H9 (cell line): Measurements from ENCODE around the gene ITPR2. TPM values are rescaled to one million over a fixed set of nuclear protein-coding genes. Genes with fewer than 3 reads are reported as not detected.

Experiments used
- DNase-seq: peaks from one replicate; pipeline ENCODE4 v3.0.0-alpha.2; 2017
- H2AFZ ChIP-seq: one replicate; pipeline ENCODE4 v1.6.1; 2013; ENCODE audit warnings: mild to moderate bottlenecking, low read length, control low read depth, moderate library complexity
- H2AK5ac ChIP-seq: 2 replicates; pipeline ENCODE4 v1.6.1; 2013; ENCODE audit warnings: low read length, control low read depth, mixed read lengths; ENCODE audit not compliant: insufficient read length
- H2BK120ac ChIP-seq: one replicate; pipeline ENCODE4 v1.6.1; 2013; ENCODE audit warnings: low read depth, mild to moderate bottlenecking, low read length, control low read depth, inconsistent platforms; ENCODE audit not compliant: poor library complexity, severe bottlenecking
- H2BK12ac ChIP-seq: 2 replicates; pipeline ENCODE4 v1.6.1; 2013; ENCODE audit warnings: low read length, control low read depth, mixed read lengths, low read depth; ENCODE audit not compliant: insufficient read length
- H2BK15ac ChIP-seq: 2 replicates; pipeline ENCODE4 v1.6.1; 2013; ENCODE audit warnings: low read depth, low read length, control low read depth
- H2BK20ac ChIP-seq: one replicate; pipeline ENCODE4 v1.6.1; 2013; ENCODE audit warnings: low read depth, mild to moderate bottlenecking, low read length, control low read depth, inconsistent platforms; ENCODE audit not compliant: poor library complexity, severe bottlenecking
- H2BK5ac ChIP-seq: 2 replicates; pipeline ENCODE4 v1.6.1; 2013; ENCODE audit warnings: low read length, control low read depth, mixed read lengths; ENCODE audit not compliant: insufficient read length
- H3K14ac ChIP-seq: 2 replicates; pipeline ENCODE4 v1.6.1; 2013; ENCODE audit warnings: low read length, control low read depth; ENCODE audit not compliant: insufficient read depth
- H3K18ac ChIP-seq: 2 replicates; pipeline ENCODE4 v1.6.1; 2013; ENCODE audit warnings: low read depth, mild to moderate bottlenecking, mixed read lengths, low read length, control low read depth; ENCODE audit not compliant: insufficient read length
- H3K23ac ChIP-seq: 2 replicates; pipeline ENCODE4 v1.6.1; 2013; ENCODE audit warnings: low read length, control low read depth, mixed read lengths, low read depth; ENCODE audit not compliant: insufficient read length
- H3K23me2 ChIP-seq: 2 replicates; pipeline ENCODE4 v1.6.1; 2013; ENCODE audit warnings: low read depth, mild to moderate bottlenecking, mixed read lengths, low read length, control low read depth; ENCODE audit not compliant: insufficient read length, poor library complexity, severe bottlenecking
- H3K27ac ChIP-seq: 2 replicates; pipeline ENCODE4 v1.5.1; 2013; ENCODE audit warnings: low read length, control low read depth, mixed read lengths, low read depth; ENCODE audit not compliant: insufficient read length
- H3K27me3 ChIP-seq: 2 replicates; pipeline ENCODE4 v1.6.1; 2013; ENCODE audit warnings: low read length, control low read depth, inconsistent platforms; ENCODE audit not compliant: insufficient read depth
- H3K4ac ChIP-seq: 2 replicates; pipeline ENCODE4 v1.6.1; 2013; ENCODE audit warnings: low read depth, mild to moderate bottlenecking, control low read depth, inconsistent platforms, low read length, moderate library complexity
- H3K4me1 ChIP-seq: 2 replicates; pipeline ENCODE4 v1.6.1; 2013; ENCODE audit warnings: low read length, control low read depth, inconsistent platforms; ENCODE audit not compliant: insufficient read depth
- H3K4me2 ChIP-seq: 2 replicates; pipeline ENCODE4 v1.6.1; 2013; ENCODE audit warnings: low read length, control low read depth, mixed read lengths; ENCODE audit not compliant: insufficient read length, insufficient read depth
- H3K56ac ChIP-seq: 2 replicates; pipeline ENCODE4 v1.6.1; 2013; ENCODE audit warnings: low read depth, mild to moderate bottlenecking, mixed read lengths, low read length, control low read depth; ENCODE audit not compliant: insufficient read length
- H3K79me1 ChIP-seq: 2 replicates; pipeline ENCODE4 v1.6.1; 2013; ENCODE audit warnings: low read depth, mild to moderate bottlenecking, moderate library complexity, low read length, control low read depth, inconsistent platforms; ENCODE audit not compliant: insufficient read depth, poor library complexity, severe bottlenecking
- H3K79me2 ChIP-seq: 2 replicates; pipeline ENCODE4 v1.6.1; 2013; ENCODE audit warnings: low read length, control low read depth, inconsistent platforms; ENCODE audit not compliant: insufficient read depth
- H3K9ac ChIP-seq: 2 replicates; pipeline ENCODE4 v1.6.1; 2013; ENCODE audit warnings: low read length, control low read depth, mixed read lengths; ENCODE audit not compliant: insufficient read length; ENCODE audit errors: extremely low read depth
- H3K9me3 ChIP-seq: one replicate; pipeline ENCODE4 v1.6.1; 2013; ENCODE audit warnings: low read depth, low read length, inconsistent platforms; ENCODE audit not compliant: control insufficient read depth
- H3T11ph ChIP-seq: one replicate; pipeline ENCODE4 v1.6.1; 2013; ENCODE audit warnings: mild to moderate bottlenecking, low read length, control low read depth, inconsistent platforms
- H4K20me1 ChIP-seq: one replicate; pipeline ENCODE4 v1.6.1; 2013; ENCODE audit not compliant: control insufficient read depth, insufficient read length, insufficient read depth
- H4K5ac ChIP-seq: 2 replicates; pipeline ENCODE4 v1.6.1; 2013; ENCODE audit warnings: low read depth, mild to moderate bottlenecking, mixed read lengths, low read length, control low read depth; ENCODE audit not compliant: insufficient read length
- H4K8ac ChIP-seq: replicated peaks from 2 replicates; pipeline ENCODE4 v1.6.1; 2013; ENCODE audit warnings: low read length, control low read depth, mixed read lengths, low read depth; ENCODE audit not compliant: insufficient read length
- H4K91ac ChIP-seq: 2 replicates; pipeline ENCODE4 v1.6.1; 2013; ENCODE audit warnings: low read depth, mild to moderate bottlenecking, moderate library complexity, mixed read lengths, low read length, control low read depth; ENCODE audit not compliant: insufficient read length
- H3K27ac Mint-ChIP-seq, 3 experiments: 2 replicates in 2 of 3; 3 replicates in 1 of 3; pipeline ENCODE4 v1.8.0; 2020 to 2021; ENCODE audit warnings: mixed read lengths in 3 of 3, mild to moderate bottlenecking in 1 of 3, moderate library complexity in 1 of 3
- H3K27me3 Mint-ChIP-seq: 2 replicates; pipeline ENCODE4 v1.8.0; 2021; ENCODE audit warnings: low read depth, mild to moderate bottlenecking, moderate library complexity, mixed read lengths
- H3K36me3 Mint-ChIP-seq, 3 experiments: 2 replicates in 2 of 3; 3 replicates in 1 of 3; pipeline ENCODE4 v1.8.0; 2020 to 2021; ENCODE audit warnings: low read depth in 3 of 3, mixed read lengths in 3 of 3; ENCODE audit not compliant: insufficient read depth in 1 of 3
- H3K4me1 Mint-ChIP-seq, 2 experiments: 2 replicates each; pipeline ENCODE4 v1.8.0; 2020; ENCODE audit warnings: mixed read lengths in 2 of 2
- H3K4me3 Mint-ChIP-seq, 2 experiments: 2 replicates in 1 of 2; 3 replicates in 1 of 2; pipeline ENCODE4 v1.8.0; 2020 to 2021; ENCODE audit warnings: mild to moderate bottlenecking in 2 of 2, mixed read lengths in 2 of 2, moderate library complexity in 1 of 2
- H3K9me3 Mint-ChIP-seq, 2 experiments: 2 replicates in 1 of 2; 3 replicates in 1 of 2; pipeline ENCODE4 v1.8.0; 2020; ENCODE audit warnings: mild to moderate bottlenecking in 2 of 2, mixed read lengths in 2 of 2, moderate library complexity in 1 of 2
- CTCF ChIP-seq: fragments of 200-600 bp; sonication (generic); conservative IDR thresholded peaks from 3 replicates; pipeline ENCODE4 v1.8.0; 2021; ENCODE audit warnings: antibody characterized with exemption, mild to moderate bottlenecking
- WGBS: extraction: QIAGEN DNeasy Blood & Tissue Kit; methylation state at CpG from one replicate; pipeline ENCODE4 v1.1.7; 2013; ENCODE audit warnings: missing lambda C conversion rate, low lambda C conversion rate, mixed read lengths; ENCODE audit not compliant: insufficient read length; ENCODE audit errors: extremely low coverage; 5-methylcytosine and 5-hydroxymethylcytosine counted together
- total RNA-seq: library from RNA; stranded (reverse); gene quantifications from 2 replicates; pipeline ENCODE4 v1.2.1, GENCODE V29; 2021

ITPR2 gene
- total RNA-seq, 1 experiment from 2014 or later = 14.8 TPM

DNA sequence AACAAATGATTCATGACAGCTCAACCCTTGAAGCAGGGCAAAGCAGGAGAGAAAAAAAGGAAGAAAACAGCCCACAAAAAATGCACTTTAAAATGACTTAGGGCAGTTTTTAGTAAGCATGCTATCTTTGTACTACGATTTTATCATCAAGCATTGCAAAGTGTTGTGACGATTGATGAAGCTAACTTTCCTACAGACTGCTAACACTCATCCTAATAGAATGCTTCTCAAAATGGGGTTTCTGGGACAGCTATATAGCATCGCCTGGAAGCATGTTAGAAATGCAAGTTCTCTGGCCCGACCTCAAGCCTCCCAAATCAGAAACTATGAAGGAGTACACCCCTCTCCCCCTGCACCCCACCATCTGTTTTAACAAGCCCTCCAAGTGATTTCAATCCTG, 381.2 kb downstream of the ITPR2 start:
- DNase-seq = no peak
- H3K36me3 Mint-ChIP-seq = peaks cover 0 to 2% (median 0%) of the 10 kb centered on the region in 3 experiments; a peak in 2 of 7 replicates
- H3K27ac Mint-ChIP-seq = no peak overlapping the region; a peak in 1 of 7 replicates
- H3K27ac ChIP-seq = no peak overlapping the region
- H3K4me3 Mint-ChIP-seq = no peak overlapping the region
- no peak overlapping the region for H2AK5ac ChIP-seq
- H3K9ac ChIP-seq = no peak overlapping the region
- no peaks in the 10 kb centered on the region for H3K27me3 Mint-ChIP-seq
- no peak for TF ChIP-seq CTCF
- H3K4ac ChIP-seq = no peak overlapping the region
- no peak overlapping the region for H3K18ac ChIP-seq
- H3K79me1 ChIP-seq = no peaks in the 10 kb centered on the region
- no peaks in the 10 kb centered on the region for H3K4me1 ChIP-seq
- no peak overlapping the region for H3K14ac ChIP-seq
- no peaks in the 10 kb centered on the region for H3K9me3 Mint-ChIP-seq
- no peak overlapping the region for H3T11ph ChIP-seq
- no peaks in the 10 kb centered on the region for H3K27me3 ChIP-seq
- no peak overlapping the region for H2BK12ac ChIP-seq
- WGBS = no CpG with 5 or more reads among the region's 4 CpGs
- H3K4me2 ChIP-seq = no peak overlapping the region
- no peaks in the 10 kb centered on the region for H4K20me1 ChIP-seq
- H2BK20ac ChIP-seq = no peak overlapping the region
- no peaks in the 10 kb centered on the region for H3K23me2 ChIP-seq
- no peak overlapping the region for H2AFZ ChIP-seq
- H2BK120ac ChIP-seq = no peak overlapping the region
- H3K79me2 ChIP-seq = no peaks in the 10 kb centered on the region
- no peak overlapping the region for H4K8ac ChIP-seq
- H2BK15ac ChIP-seq = no peak overlapping the region
- no peaks in the 10 kb centered on the region for H3K9me3 ChIP-seq
- H4K91ac ChIP-seq = no peak overlapping the region
- no peak overlapping the region for H3K56ac ChIP-seq
- no peak overlapping the region for H3K23ac ChIP-seq
- H3K4me1 Mint-ChIP-seq = peaks cover 0 to 4% of the 10 kb centered on the region in 2 experiments; a peak in 2 of 4 replicates
- no peak overlapping the region for H4K5ac ChIP-seq
- H2BK5ac ChIP-seq = no peak overlapping the region
